Measurements from ENCODE around the gene SPINK6.

SPINK6 gene

DNA sequence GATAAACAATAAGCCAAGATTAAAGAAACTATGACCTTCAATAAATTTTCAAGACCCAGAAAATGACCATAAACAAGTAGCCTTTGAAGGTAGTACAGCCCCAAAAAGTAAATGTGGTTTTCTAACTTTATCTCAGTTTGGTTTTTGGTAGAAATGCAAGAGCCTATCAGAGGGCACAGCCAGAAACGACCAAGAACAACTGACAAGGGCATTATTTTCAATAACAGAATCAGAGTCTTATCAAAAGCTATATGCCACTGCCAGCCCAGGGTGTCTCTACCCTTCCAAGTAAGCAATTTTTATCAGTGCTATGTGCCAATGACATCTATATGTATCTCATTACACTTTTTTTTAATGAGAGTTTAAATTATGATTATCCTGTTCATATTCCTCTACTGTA lies 11.8 kb upstream of the SPINK6 start:
- no peak overlapping the region for H3K9ac ChIP-seq (ENCODE audit: low read length)
- H3K36me3 ChIP-seq (ENCODE audit: insufficient read depth, low read length) = no peaks in the 10 kb centered on the region
- H3K27me3 ChIP-seq (ENCODE audit: control insufficient read depth in 1 of 2, insufficient read depth in 2 of 2, low read length in 2 of 2) = no peaks in the 10 kb centered on the region
- no peaks in the 10 kb centered on the region for H3K9me3 ChIP-seq (ENCODE audit: low read length)
- H3K27ac ChIP-seq (ENCODE audit: low read depth, low read length) = no peak overlapping the region
- H3K4me1 ChIP-seq (ENCODE audit: insufficient read depth, low read length) = peaks cover 4% of the 10 kb centered on the region
- H3K4me3 ChIP-seq (ENCODE audit: low read depth in 1 of 2, low read length in 2 of 2) = no peak overlapping the region

DNA sequence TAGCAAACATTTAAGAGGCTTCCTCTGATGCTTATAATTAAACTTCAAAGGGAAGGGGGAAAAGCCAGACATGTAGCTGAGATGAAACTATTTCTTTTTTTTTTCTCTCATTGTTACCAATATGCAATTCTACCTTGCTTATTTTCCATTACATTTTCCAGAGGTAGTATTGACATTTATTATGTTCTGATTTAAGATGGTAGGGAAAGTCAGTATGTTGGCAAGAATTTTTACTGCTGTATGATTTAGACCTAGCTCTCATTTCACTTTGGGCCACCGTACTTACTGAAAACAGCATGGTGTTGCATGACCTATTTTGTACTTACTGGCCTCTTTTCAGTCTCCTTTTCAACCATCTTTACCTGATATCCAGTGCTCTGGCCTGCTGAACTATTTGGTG lies 9.6 kb upstream of the SPINK6 start:
- no peaks in the 10 kb centered on the region for H3K27me3 ChIP-seq (ENCODE audit: control insufficient read depth in 1 of 2, insufficient read depth in 2 of 2, low read length in 2 of 2)
- H3K9me3 ChIP-seq (ENCODE audit: low read length) = no peaks in the 10 kb centered on the region
- H3K36me3 ChIP-seq (ENCODE audit: insufficient read depth, low read length) = no peaks in the 10 kb centered on the region
- no peak overlapping the region for H3K4me3 ChIP-seq (ENCODE audit: low read depth in 1 of 2, low read length in 2 of 2)
- H3K9ac ChIP-seq (ENCODE audit: low read length) = no peak overlapping the region
- peak overlapping the region; percentile 53 for H3K27ac ChIP-seq (ENCODE audit: low read depth, low read length)
- peaks cover 4% of the 10 kb centered on the region for H3K4me1 ChIP-seq (ENCODE audit: insufficient read depth, low read length)

DNA sequence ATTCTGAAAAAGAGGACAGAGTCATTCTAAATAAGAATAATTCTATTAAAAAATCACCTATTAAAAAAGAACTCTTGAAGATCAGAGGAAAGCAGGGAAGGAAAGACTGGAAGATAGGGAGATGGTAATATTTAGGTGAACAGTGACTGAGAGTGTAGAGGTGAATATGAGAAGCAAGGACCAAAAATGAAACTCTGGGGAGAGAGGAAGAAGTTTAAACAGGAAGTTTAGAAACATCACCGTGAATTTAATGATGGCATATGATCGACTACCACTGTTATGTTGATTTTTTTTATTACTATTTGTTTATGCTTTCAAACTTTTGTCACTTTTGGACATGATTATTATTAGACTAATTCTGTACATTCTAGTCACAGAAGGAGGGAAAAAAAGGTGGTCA lies 1.7 kb upstream of the SPINK6 start:
- Histone ChIP-seq H3K36me3 (ENCODE audit: insufficient read depth, low read length) (no peaks in the 10 kb centered on the region), H3K4me1 (ENCODE audit: insufficient read depth, low read length) (no peaks in the 10 kb centered on the region), H3K4me3 (ENCODE audit: low read depth in 1 of 2, low read length in 2 of 2) (no peak overlapping the region), H3K9me3 (ENCODE audit: low read length) (no peaks in the 10 kb centered on the region), H3K9ac (ENCODE audit: low read length) (no peak overlapping the region), H3K27ac (ENCODE audit: low read depth, low read length) (no peak overlapping the region), H3K27me3 (ENCODE audit: control insufficient read depth in 1 of 2, insufficient read depth in 2 of 2, low read length in 2 of 2) (no peaks in the 10 kb centered on the region)

DNA sequence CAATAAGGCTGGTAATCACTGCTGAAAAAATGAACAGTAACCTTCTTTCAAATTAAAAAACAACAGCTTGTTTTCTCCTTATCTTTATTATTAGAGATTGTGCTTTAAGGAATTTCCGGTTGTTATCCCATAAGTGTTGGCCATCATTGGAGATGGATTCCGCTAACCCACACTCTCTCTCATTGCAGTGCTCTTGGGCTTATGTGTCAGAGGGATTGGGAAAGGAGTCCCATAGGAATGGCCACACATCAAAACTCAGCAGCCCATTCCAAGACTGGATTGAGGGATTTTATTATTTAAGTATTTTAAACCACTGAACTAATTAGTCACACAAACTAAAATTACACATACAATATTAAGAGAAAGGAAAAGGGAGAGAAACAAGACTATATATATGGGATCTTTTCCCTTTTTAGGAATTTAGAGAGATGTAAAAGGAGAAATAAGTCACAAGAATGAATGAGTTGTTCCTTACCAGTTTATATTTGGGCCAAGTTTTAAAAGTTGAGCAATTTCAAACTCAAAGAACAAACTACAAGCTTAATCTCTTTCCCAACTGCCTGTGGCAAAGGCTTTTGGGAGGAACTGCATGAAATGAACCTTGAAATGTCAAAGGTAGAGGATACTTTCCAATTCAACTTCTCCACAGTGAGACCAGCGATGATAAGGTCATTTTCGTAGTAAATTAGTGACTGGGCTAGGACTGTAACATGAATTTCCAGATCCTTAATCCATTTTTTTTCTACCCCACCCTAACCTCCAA lies 2.4 kb downstream of the SPINK6 start:
- H3K9me3 ChIP-seq (ENCODE audit: low read length) = no peaks in the 10 kb centered on the region
- H3K9ac ChIP-seq (ENCODE audit: low read length) = no peak overlapping the region
- no peaks in the 10 kb centered on the region for H3K27me3 ChIP-seq (ENCODE audit: control insufficient read depth in 1 of 2, insufficient read depth in 2 of 2, low read length in 2 of 2)
- no peaks in the 10 kb centered on the region for H3K4me1 ChIP-seq (ENCODE audit: insufficient read depth, low read length)
- no peak overlapping the region for H3K4me3 ChIP-seq (ENCODE audit: low read depth in 1 of 2, low read length in 2 of 2)
- no peak overlapping the region for H3K27ac ChIP-seq (ENCODE audit: low read depth, low read length)
- no peaks in the 10 kb centered on the region for H3K36me3 ChIP-seq (ENCODE audit: insufficient read depth, low read length)

DNA sequence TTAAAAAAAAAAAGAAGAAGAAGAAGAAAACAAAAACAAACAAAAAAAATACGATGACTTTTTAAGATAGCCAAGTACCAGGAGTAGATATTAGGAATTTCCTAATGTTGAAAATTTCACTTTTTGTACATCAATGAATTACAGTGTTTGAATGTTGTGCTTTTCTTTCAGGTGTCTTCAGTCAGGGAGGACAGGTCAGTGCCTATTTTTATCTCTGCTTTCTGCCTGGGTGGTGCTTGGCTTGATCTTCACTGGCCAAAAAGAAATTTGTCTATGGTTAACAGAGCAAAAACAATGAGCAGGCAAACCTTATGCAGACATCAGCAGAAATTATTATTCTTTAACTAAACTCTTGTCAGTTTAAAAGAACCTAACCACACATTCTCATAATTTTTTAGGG lies 3.0 kb downstream of the SPINK6 start:
- H3K9ac ChIP-seq (ENCODE audit: low read length) = no peak overlapping the region
- H3K27me3 ChIP-seq (ENCODE audit: control insufficient read depth in 1 of 2, insufficient read depth in 2 of 2, low read length in 2 of 2) = no peaks in the 10 kb centered on the region
- no peak overlapping the region for H3K4me3 ChIP-seq (ENCODE audit: low read depth in 1 of 2, low read length in 2 of 2)
- no peaks in the 10 kb centered on the region for H3K9me3 ChIP-seq (ENCODE audit: low read length)
- no peak overlapping the region for H3K27ac ChIP-seq (ENCODE audit: low read depth, low read length)
- no peaks in the 10 kb centered on the region for H3K36me3 ChIP-seq (ENCODE audit: insufficient read depth, low read length)
- H3K4me1 ChIP-seq (ENCODE audit: insufficient read depth, low read length) = no peaks in the 10 kb centered on the region

DNA sequence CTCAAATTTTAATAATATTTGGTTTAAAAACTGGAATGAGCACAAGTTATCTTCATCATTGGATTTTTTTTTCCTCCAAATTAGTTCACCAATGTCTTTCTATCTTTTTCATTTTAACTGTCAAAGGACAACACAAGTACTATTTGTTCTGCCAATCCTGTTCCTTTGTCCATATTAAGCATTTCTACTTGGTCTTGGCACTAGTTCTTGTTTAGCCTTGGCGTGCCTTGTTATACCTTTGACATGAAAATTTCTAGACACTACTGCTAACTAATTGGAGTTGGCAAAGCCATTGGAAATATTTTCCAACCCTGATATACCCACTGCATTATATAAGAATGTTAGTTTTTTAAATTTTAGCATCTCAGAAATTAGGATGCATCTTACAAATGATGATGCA lies 3.8 kb downstream of the SPINK6 start:
- Histone ChIP-seq H3K9me3 (ENCODE audit: low read length) (no peaks in the 10 kb centered on the region), H3K4me3 (ENCODE audit: low read depth in 1 of 2, low read length in 2 of 2) (no peak overlapping the region), H3K27me3 (ENCODE audit: control insufficient read depth in 1 of 2, insufficient read depth in 2 of 2, low read length in 2 of 2) (no peaks in the 10 kb centered on the region), H3K36me3 (ENCODE audit: insufficient read depth, low read length) (no peaks in the 10 kb centered on the region), H3K4me1 (ENCODE audit: insufficient read depth, low read length) (no peaks in the 10 kb centered on the region), H3K9ac (ENCODE audit: low read length) (no peak overlapping the region), H3K27ac (ENCODE audit: low read depth, low read length) (no peak overlapping the region)

- Histone ChIP-seq H3K4me3 (ENCODE audit: low read depth in 1 of 2, low read length in 2 of 2) (no peak overlapping the region), H3K9ac (ENCODE audit: low read length) (no peak overlapping the region), H3K4me1 (ENCODE audit: insufficient read depth, low read length) (no peaks in the 10 kb centered on the region), H3K27ac (ENCODE audit: low read depth, low read length) (no peak overlapping the region), H3K9me3 (ENCODE audit: low read length) (no peaks in the 10 kb centered on the region), H3K27me3 (ENCODE audit: control insufficient read depth in 1 of 2, insufficient read depth in 2 of 2, low read length in 2 of 2) (no peaks in the 10 kb centered on the region), H3K36me3 (ENCODE audit: insufficient read depth, low read length) (no peaks in the 10 kb centered on the region)
Observed at GRCh38 chr5:148208226-148208625, 5.4 kb downstream of the SPINK6 start.

DNA sequence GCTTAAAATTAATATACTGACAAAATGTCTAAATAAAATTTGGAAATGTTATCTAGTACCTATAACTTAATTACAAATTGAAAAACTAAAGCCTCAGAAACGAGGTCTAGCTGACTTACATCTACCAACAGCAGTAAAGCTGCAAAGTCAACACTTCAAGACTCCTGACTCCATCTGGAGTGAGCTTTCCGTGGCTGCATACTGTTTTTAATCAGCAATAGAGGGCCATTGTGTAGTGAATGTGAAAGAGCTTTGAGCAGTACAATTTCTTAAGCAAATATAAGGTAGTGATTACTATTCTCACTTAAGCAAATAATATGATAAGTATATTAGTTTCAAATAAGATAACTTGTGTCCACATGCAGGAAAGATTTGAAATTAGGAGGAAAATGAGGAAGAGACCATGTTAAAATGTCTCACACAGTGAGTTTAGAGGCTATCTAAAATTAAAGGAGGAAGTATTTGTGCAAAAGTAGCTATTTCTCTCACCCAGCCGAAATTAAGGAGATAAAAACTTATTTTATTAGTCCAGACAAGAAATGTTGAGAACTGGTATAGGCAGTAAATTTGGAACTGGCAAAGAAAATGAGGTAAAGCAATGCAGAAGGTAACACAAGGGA lies 6.4 kb downstream of the SPINK6 start:
- Histone ChIP-seq H3K36me3 (ENCODE audit: insufficient read depth, low read length) (no peaks in the 10 kb centered on the region), H3K4me3 (ENCODE audit: low read depth in 1 of 2, low read length in 2 of 2) (no peak overlapping the region), H3K9me3 (ENCODE audit: low read length) (no peaks in the 10 kb centered on the region), H3K9ac (ENCODE audit: low read length) (no peak overlapping the region), H3K27ac (ENCODE audit: low read depth, low read length) (no peak overlapping the region), H3K4me1 (ENCODE audit: insufficient read depth, low read length) (no peaks in the 10 kb centered on the region), H3K27me3 (ENCODE audit: control insufficient read depth in 1 of 2, insufficient read depth in 2 of 2, low read length in 2 of 2) (no peaks in the 10 kb centered on the region)

- no peak overlapping the region for H3K4me3 ChIP-seq (ENCODE audit: low read depth in 1 of 2, low read length in 2 of 2)
- H3K27me3 ChIP-seq (ENCODE audit: control insufficient read depth in 1 of 2, insufficient read depth in 2 of 2, low read length in 2 of 2) = no peaks in the 10 kb centered on the region
- H3K27ac ChIP-seq (ENCODE audit: low read depth, low read length) = no peak overlapping the region
- H3K4me1 ChIP-seq (ENCODE audit: insufficient read depth, low read length) = no peaks in the 10 kb centered on the region
- no peaks in the 10 kb centered on the region for H3K36me3 ChIP-seq (ENCODE audit: insufficient read depth, low read length)
- no peaks in the 10 kb centered on the region for H3K9me3 ChIP-seq (ENCODE audit: low read length)
- H3K9ac ChIP-seq (ENCODE audit: low read length) = no peak overlapping the region
Observed at GRCh38 chr5:148214665-148215185, 11.9 kb downstream of the SPINK6 start.

DNA sequence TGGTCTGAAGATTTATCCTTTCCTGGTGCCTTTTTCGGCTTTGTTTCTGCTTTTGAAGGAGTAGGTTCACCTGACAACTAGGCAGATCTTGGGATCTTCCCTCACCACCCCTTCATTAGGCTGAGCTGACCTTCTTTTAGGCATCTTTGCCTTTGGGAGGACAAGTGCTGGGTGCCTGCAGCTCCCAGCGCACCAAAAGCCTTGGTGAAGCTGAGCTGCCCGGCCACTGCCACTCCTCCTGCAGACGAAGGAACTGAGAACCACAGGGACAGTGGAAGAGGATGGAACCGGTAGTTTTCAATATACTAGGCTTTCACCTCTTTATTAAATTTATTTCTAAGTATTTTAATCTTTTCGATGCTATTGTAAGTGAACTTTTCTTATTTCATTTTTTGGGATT lies 18.7 kb downstream of the SPINK6 start:
- H3K4me3 ChIP-seq (ENCODE audit: low read depth in 1 of 2, low read length in 2 of 2) = no peak overlapping the region
- H3K36me3 ChIP-seq (ENCODE audit: insufficient read depth, low read length) = no peaks in the 10 kb centered on the region
- no peaks in the 10 kb centered on the region for H3K9me3 ChIP-seq (ENCODE audit: low read length)
- H3K9ac ChIP-seq (ENCODE audit: low read length) = no peak overlapping the region
- H3K27me3 ChIP-seq (ENCODE audit: control insufficient read depth in 1 of 2, insufficient read depth in 2 of 2, low read length in 2 of 2) = no peaks in the 10 kb centered on the region
- H3K27ac ChIP-seq (ENCODE audit: low read depth, low read length) = no peak overlapping the region
- peaks cover 8% of the 10 kb centered on the region for H3K4me1 ChIP-seq (ENCODE audit: insufficient read depth, low read length)

GRCh38 chr5:148224117-148224742 lies 21.4 kb downstream of the SPINK6 start:
- H3K9ac ChIP-seq (ENCODE audit: low read length) = no peak overlapping the region

More at GRCh38 chr5:148224117-148224742, 21.4 kb downstream of the SPINK6 start:
- Histone ChIP-seq H3K4me1 (ENCODE audit: insufficient read depth, low read length) (peaks cover 8% of the 10 kb centered on the region), H3K27ac (ENCODE audit: low read depth, low read length) (no peak overlapping the region), H3K27me3 (ENCODE audit: control insufficient read depth in 1 of 2, insufficient read depth in 2 of 2, low read length in 2 of 2) (no peaks in the 10 kb centered on the region), H3K4me3 (ENCODE audit: low read depth in 1 of 2, low read length in 2 of 2) (no peak overlapping the region), H3K36me3 (ENCODE audit: insufficient read depth, low read length) (no peaks in the 10 kb centered on the region), H3K9me3 (ENCODE audit: low read length) (no peaks in the 10 kb centered on the region)
